HL-60 (cell line): Measurements from ENCODE around the gene SIRPD.

Experiments used
- DNase-seq, 2 experiments: peaks; one replicate each; pipeline ENCODE4 v3.0.0-alpha.2; 2010 to 2020; ENCODE audit warnings: low read depth in 1 of 2, low spot score in 1 of 2
- H3K27ac ChIP-seq: fragments of 250-450 bp; sonication (Bioruptor Pico); replicated peaks from 2 replicates; pipeline ENCODE4 v1.5.1; 2020; ENCODE audit warnings: mild to moderate bottlenecking, moderate library complexity
- H3K27me3 ChIP-seq: fragments of 250-450 bp; sonication (Bioruptor Pico); 2 replicates; pipeline ENCODE4 v1.5.1; 2021; ENCODE audit warnings: mild to moderate bottlenecking, moderate library complexity; ENCODE audit not compliant: insufficient read depth, poor library complexity, severe bottlenecking
- H3K4me3 ChIP-seq: replicated peaks from 2 replicates; pipeline ENCODE4 v1.5.1; 2011; ENCODE audit warnings: mild to moderate bottlenecking, control low read depth, low read length; ENCODE audit not compliant: insufficient read depth
- CTCF ChIP-seq: IDR thresholded peaks from one replicate; pipeline ENCODE4 v1.5.1; 2011; ENCODE audit warnings: low read length, control low read depth, inconsistent platforms; ENCODE audit not compliant: insufficient read depth
- GABPA ChIP-seq: IDR thresholded peaks from 2 replicates; pipeline ENCODE4 v1.6.1; 2012; ENCODE audit warnings: low read depth
- POLR2AphosphoS5 ChIP-seq: IDR thresholded peaks from 2 replicates; pipeline ENCODE4 v1.6.1; 2012; ENCODE audit warnings: low read depth
- REST ChIP-seq: IDR thresholded peaks from 2 replicates; pipeline ENCODE4 v1.6.1; 2012; ENCODE audit warnings: low read depth; ENCODE audit not compliant: insufficient replicate concordance
- SPI1 ChIP-seq: IDR thresholded peaks from 2 replicates; pipeline ENCODE4 v1.6.1; 2012; ENCODE audit warnings: low read depth, mild to moderate bottlenecking, borderline replicate concordance

Gene SIRPD

GRCh38 chr20:1507276-1507675, 50.2 kb downstream of the SIRPD start:
- TF ChIP-seq POLR2AphosphoS5 = no peak
- no peak for TF ChIP-seq GABPA
- no peak for TF ChIP-seq SPI1
- no peak for TF ChIP-seq CTCF
- TF ChIP-seq REST = no peak
- Histone ChIP-seq H3K27me3 (no peaks in the 10 kb centered on the region), H3K27ac (no peak overlapping the region), H3K4me3 (no peak overlapping the region)
- no peak for DNase-seq

GRCh38 chr20:1505871-1506270, 51.6 kb downstream of the SIRPD start:
- H3K27ac ChIP-seq = no peak overlapping the region
- H3K27me3 ChIP-seq = no peaks in the 10 kb centered on the region
- DNase-seq = no peak
- H3K4me3 ChIP-seq = no peak overlapping the region
- TF ChIP-seq POLR2AphosphoS5 = no peak
- no peak for TF ChIP-seq SPI1
- TF ChIP-seq GABPA = no peak
- TF ChIP-seq CTCF = no peak
- no peak for TF ChIP-seq REST

- no peak overlapping the region for H3K4me3 ChIP-seq
- no peak for DNase-seq
- no peak for TF ChIP-seq CTCF
- TF ChIP-seq SPI1 = no peak
- TF ChIP-seq REST = no peak
- no peak for TF ChIP-seq GABPA
- TF ChIP-seq POLR2AphosphoS5 = no peak
- no peaks in the 10 kb centered on the region for H3K27me3 ChIP-seq
- no peak overlapping the region for H3K27ac ChIP-seq
These were observed 52.1 kb downstream of the SIRPD start for GRCh38 chr20:1505361-1505760.
